Epithelial cell of proximal tubule (primary cell): ENCODE results near the gene PIK3R1. TPM values are rescaled to one million over a fixed set of nuclear protein-coding genes. Genes with fewer than 3 reads are reported as not detected.

ENCODE experiments used
- DNase-seq: peaks from one replicate; pipeline ENCODE4 v3.0.0-alpha.2; 2011; ENCODE audit warnings: low read depth
- H3K4me3 ChIP-seq: 2 replicates; pipeline ENCODE4 v1.5.1; 2011; ENCODE audit warnings: low read depth, mild to moderate bottlenecking, low read length
- CTCF ChIP-seq: conservative IDR thresholded peaks from 2 replicates; pipeline ENCODE4 v1.5.1; 2012; ENCODE audit warnings: low read depth, mild to moderate bottlenecking, low read length
- total RNA-seq: library from RNA; depleted of rRNA; stranded (reverse); fragments of >200 nt; gene quantifications from 2 replicates; pipeline ENCODE4 v1.2.3, GENCODE V29; 2015

PIK3R1 gene
- total RNA-seq, 1 donor from 2014 or later = 5.9 TPM

GRCh38 chr5:68342693-68343092 lies 127.1 kb downstream of the PIK3R1 start:
- no peak for DNase-seq
- TF ChIP-seq CTCF = no peak
- H3K4me3 ChIP-seq = no peak overlapping the region

- peak; percentile 96 for DNase-seq
- TF ChIP-seq CTCF = no peak
- H3K4me3 ChIP-seq = no peak overlapping the region
Observed at GRCh38 chr5:68343421-68343826, 127.9 kb downstream of the PIK3R1 start.

- H3K4me3 ChIP-seq = no peak overlapping the region
- peak; percentile 90 for DNase-seq
- no peak for TF ChIP-seq CTCF
Observed at GRCh38 chr5:68344447-68345111, 129.0 kb downstream of the PIK3R1 start.

GRCh38 chr5:68345171-68345570 lies 129.6 kb downstream of the PIK3R1 start:
- DNase-seq = no peak
- H3K4me3 ChIP-seq = no peak overlapping the region
- TF ChIP-seq CTCF = no peak

GRCh38 chr5:68345582-68345981 lies 130.0 kb downstream of the PIK3R1 start:
- no peak for TF ChIP-seq CTCF
- no peak for DNase-seq
- H3K4me3 ChIP-seq = no peak overlapping the region

- no peak for DNase-seq
- H3K4me3 ChIP-seq = no peak overlapping the region
- no peak for TF ChIP-seq CTCF
Observed at GRCh38 chr5:68347536-68347935, 132.0 kb downstream of the PIK3R1 start.
